ENCODE data around the gene MOV10L1. TPM values are rescaled to one million over a fixed set of nuclear protein-coding genes. Genes with fewer than 3 reads are reported as not detected.

The MOV10L1 gene
- total RNA-seq, 4 donors from 2014 or later = 0.67 TPM; not detected in 3

- Histone ChIP-seq H3K9me3 (no peaks in the 10 kb centered on the region), H3K4me3 (no peak overlapping the region), H3K27me3 (no peaks in the 10 kb centered on the region), H3K36me3 (no peaks in the 10 kb centered on the region), H3K27ac (no peak overlapping the region), H3K4me1 (no peaks in the 10 kb centered on the region)
- DNase-seq = no peak
- TF ChIP-seq, protein P1, sequence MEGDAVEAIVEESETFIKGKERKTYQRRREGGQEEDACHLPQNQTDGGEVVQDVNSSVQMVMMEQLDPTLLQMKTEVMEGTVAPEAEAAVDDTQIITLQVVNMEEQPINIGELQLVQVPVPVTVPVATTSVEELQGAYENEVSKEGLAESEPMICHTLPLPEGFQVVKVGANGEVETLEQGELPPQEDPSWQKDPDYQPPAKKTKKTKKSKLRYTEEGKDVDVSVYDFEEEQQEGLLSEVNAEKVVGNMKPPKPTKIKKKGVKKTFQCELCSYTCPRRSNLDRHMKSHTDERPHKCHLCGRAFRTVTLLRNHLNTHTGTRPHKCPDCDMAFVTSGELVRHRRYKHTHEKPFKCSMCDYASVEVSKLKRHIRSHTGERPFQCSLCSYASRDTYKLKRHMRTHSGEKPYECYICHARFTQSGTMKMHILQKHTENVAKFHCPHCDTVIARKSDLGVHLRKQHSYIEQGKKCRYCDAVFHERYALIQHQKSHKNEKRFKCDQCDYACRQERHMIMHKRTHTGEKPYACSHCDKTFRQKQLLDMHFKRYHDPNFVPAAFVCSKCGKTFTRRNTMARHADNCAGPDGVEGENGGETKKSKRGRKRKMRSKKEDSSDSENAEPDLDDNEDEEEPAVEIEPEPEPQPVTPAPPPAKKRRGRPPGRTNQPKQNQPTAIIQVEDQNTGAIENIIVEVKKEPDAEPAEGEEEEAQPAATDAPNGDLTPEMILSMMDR (IDR thresholded peaks at IDR 0.05) = no peak
- no peak for TF ChIP-seq POLR2A (IDR thresholded peaks at IDR 0.05)
These were observed 22.6 kb downstream of the MOV10L1 start for GRCh38 chr22:50112151-50113118.

DNA sequence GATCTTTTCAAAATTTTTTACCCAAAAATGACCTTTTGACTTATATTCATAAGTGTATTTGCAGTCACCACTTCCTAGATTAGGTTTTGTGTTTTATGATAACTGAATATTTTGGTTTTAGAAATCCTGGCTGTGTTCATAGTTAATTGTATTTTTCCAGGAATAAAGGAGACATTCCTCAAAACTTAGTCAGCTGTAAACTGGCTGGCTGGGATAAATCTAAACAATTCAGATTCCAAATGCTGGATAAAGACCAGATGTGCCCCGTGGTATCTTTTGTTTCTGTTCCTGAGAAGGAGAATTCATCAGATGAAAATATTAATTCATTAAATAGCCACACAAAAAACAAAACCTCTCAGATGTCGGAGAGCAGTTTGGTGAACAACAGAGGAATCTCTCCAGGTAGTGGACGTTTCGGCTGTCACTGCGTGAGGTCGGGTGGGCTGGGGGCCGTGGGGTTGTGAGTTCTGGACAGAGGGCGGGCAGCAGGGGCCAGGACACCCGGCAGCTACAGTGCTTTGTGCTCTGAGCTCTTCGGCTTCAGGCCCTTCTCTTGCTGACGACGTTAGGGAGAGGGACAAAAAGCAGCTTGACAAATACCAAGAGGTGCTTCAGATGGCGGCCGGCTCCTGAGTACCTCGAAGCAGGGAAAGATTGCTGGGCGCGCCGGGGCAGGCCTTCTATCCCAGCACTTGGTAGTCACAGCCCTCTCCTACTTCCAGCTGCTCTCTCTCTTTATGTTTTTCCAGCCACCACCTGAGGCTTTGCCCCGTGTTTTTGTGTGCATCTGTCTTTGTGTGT is 24.6 kb downstream of the MOV10L1 start:
- H3K27ac ChIP-seq = peak overlapping the region in 1 of 4 donors; percentile 48
- H3K27me3 ChIP-seq = no peaks in the 10 kb centered on the region
- TF ChIP-seq, protein P1 (IDR thresholded peaks at IDR 0.05) = no peak
- no peak for TF ChIP-seq POLR2A (IDR thresholded peaks at IDR 0.05)
- peaks cover 0 to 7% (median 0%) of the 10 kb centered on the region in 4 donors for H3K4me1 ChIP-seq
- H3K36me3 ChIP-seq = no peaks in the 10 kb centered on the region
- no peak overlapping the region for H3K4me3 ChIP-seq
- no peaks in the 10 kb centered on the region for H3K9me3 ChIP-seq
- DNase-seq = no peak

DNA sequence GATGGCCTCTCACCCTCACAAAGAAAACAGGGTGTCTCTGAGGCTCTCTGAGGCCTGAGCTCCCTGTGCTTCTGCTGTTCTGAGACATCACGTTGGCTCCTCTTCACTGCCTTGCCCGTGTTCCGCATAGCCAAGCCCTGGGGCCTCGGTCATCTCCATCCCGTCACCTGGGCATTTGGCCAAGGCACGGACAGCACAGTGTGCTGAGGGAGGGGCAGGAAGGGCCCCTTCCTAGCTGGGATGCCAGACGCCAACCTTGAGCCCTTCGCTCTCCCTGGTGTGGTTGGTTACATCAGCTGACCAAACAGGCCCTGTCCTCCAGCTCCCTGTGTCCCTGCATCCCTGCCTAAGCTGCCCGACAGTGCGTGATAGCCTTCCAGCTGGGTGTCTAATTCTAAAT is 25.9 kb downstream of the MOV10L1 start:
- Histone ChIP-seq H3K36me3 (no peaks in the 10 kb centered on the region), H3K27ac (no peak overlapping the region), H3K27me3 (no peaks in the 10 kb centered on the region), H3K4me1 (peaks cover 0 to 7% (median 0%) of the 10 kb centered on the region in 4 donors), H3K9me3 (no peaks in the 10 kb centered on the region), H3K4me3 (no peak overlapping the region)
- no peak for DNase-seq
- TF ChIP-seq, protein P1 (IDR thresholded peaks at IDR 0.05) = no peak
- TF ChIP-seq POLR2A (IDR thresholded peaks at IDR 0.05) = no peak

DNA sequence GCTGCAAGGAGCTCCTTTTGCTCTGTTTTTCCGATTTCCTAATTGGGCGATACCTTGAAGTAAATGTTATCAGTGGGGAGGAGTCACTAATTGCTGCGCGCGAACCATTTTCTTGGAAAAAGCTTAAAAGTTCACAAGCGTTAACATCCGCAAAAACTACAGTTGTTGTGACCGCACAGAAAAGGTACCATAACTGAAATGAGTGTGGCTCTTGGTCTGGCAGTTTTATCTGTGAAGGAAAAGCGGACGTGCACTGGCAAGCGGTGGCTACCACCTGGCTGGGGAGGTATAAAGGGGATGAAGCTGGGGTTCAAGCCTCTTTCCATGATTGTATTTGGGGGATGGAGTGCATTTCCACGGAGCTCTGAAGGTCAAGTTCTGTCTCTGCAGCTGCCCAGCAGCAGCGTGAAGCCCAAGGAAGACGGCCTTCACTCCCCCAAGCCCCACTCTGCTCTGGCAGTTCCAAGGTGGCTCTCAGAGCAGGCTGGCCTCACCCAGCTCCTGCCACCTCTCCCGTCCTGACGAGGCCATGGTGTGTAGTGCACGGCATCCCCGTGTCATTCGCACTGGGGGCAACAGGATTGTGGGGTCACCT is 27.5 kb downstream of the MOV10L1 start:
- Histone ChIP-seq H3K4me3 (no peak overlapping the region), H3K36me3 (no peaks in the 10 kb centered on the region), H3K27ac (no peak overlapping the region), H3K9me3 (no peaks in the 10 kb centered on the region), H3K27me3 (no peaks in the 10 kb centered on the region), H3K4me1 (peaks cover 0 to 7% (median 0%) of the 10 kb centered on the region in 4 donors)
- TF ChIP-seq, protein P1 (IDR thresholded peaks at IDR 0.05) = no peak
- no peak for TF ChIP-seq POLR2A (IDR thresholded peaks at IDR 0.05)
- DNase-seq = no peak

GRCh38 chr22:50118129-50118528 is 28.3 kb downstream of the MOV10L1 start:
- H3K27me3 ChIP-seq = no peaks in the 10 kb centered on the region
- TF ChIP-seq, protein P1 (IDR thresholded peaks at IDR 0.05) = no peak
- TF ChIP-seq POLR2A (IDR thresholded peaks at IDR 0.05) = no peak
- no peaks in the 10 kb centered on the region for H3K36me3 ChIP-seq
- H3K4me3 ChIP-seq = no peak overlapping the region
- H3K4me1 ChIP-seq = peaks cover 0 to 7% (median 0%) of the 10 kb centered on the region in 4 donors
- no peak for DNase-seq
- H3K27ac ChIP-seq = no peak overlapping the region
- H3K9me3 ChIP-seq = peaks cover 0 to 4% (median 0%) of the 10 kb centered on the region in 4 donors

All from Peyer's patch (tissue), 4 donors.